Measurements from ENCODE around the gene POLR1C.

GRCh38 chr6:43522547-43523261 is 5.8 kb downstream of the POLR1C start:
- TF ChIP-seq CTCF (IDR thresholded peaks at IDR 0.05) (no peak), POLR2A (IDR thresholded peaks at IDR 0.05) (no peak), POLR2AphosphoS5 (IDR thresholded peaks at IDR 0.05) (no peak)

Data from transverse colon (tissue), 4 donors.